ENCODE data around the gene OXLD1.

The OXLD1 gene

GRCh38 chr17:81646869-81647600 is 19.4 kb downstream of the OXLD1 start:
- H3K9ac ChIP-seq (ENCODE audit: low read depth, low read length), result no peak overlapping the region
- peaks cover 13% of the 10 kb centered on the region for H3K4me1 ChIP-seq (ENCODE audit: control insufficient read depth, insufficient read depth, low read length)
- H3K9me3 ChIP-seq (ENCODE audit: control insufficient read depth, insufficient read depth, low read length), result no peaks in the 10 kb centered on the region
- H3K36me3 ChIP-seq (ENCODE audit: control insufficient read depth, insufficient read depth, low read length), result no peaks in the 10 kb centered on the region
- peak overlapping the region; percentile 54; the same call in 1 of the 2 replicates for H3K4me3 ChIP-seq (ENCODE audit: low read depth, low read length)
- no peak overlapping the region for H3K27ac ChIP-seq (ENCODE audit: low read depth, low read length)
- H3K27me3 ChIP-seq (ENCODE audit: control insufficient read depth, insufficient read depth, low read length), result peaks cover 27% of the 10 kb centered on the region

GRCh38 chr17:81644976-81645952 is 21.1 kb downstream of the OXLD1 start:
- H3K27ac ChIP-seq (ENCODE audit: low read depth, low read length), result no peak overlapping the region

GRCh38 chr17:81644496-81644895 is 21.9 kb downstream of the OXLD1 start:
- H3K4me3 ChIP-seq (ENCODE audit: low read depth, low read length), result no peak overlapping the region
- no peaks in the 10 kb centered on the region for H3K9me3 ChIP-seq (ENCODE audit: control insufficient read depth, insufficient read depth, low read length)
- H3K27ac ChIP-seq (ENCODE audit: low read depth, low read length), result no peak overlapping the region
- H3K27me3 ChIP-seq (ENCODE audit: control insufficient read depth, insufficient read depth, low read length), result peaks cover 24% of the 10 kb centered on the region
- H3K9ac ChIP-seq (ENCODE audit: low read depth, low read length), result no peak overlapping the region
- peaks cover 13% of the 10 kb centered on the region for H3K4me1 ChIP-seq (ENCODE audit: control insufficient read depth, insufficient read depth, low read length)
- no peaks in the 10 kb centered on the region for H3K36me3 ChIP-seq (ENCODE audit: control insufficient read depth, insufficient read depth, low read length)

More at GRCh38 chr17:81644976-81645952, 21.1 kb downstream of the OXLD1 start:
- H3K9ac ChIP-seq (ENCODE audit: low read depth, low read length), result no peak overlapping the region
- H3K27me3 ChIP-seq (ENCODE audit: control insufficient read depth, insufficient read depth, low read length), result peaks cover 27% of the 10 kb centered on the region
- H3K4me3 ChIP-seq (ENCODE audit: low read depth, low read length), result no peak overlapping the region
- H3K4me1 ChIP-seq (ENCODE audit: control insufficient read depth, insufficient read depth, low read length), result peaks cover 13% of the 10 kb centered on the region
- no peaks in the 10 kb centered on the region for H3K9me3 ChIP-seq (ENCODE audit: control insufficient read depth, insufficient read depth, low read length)
- H3K36me3 ChIP-seq (ENCODE audit: control insufficient read depth, insufficient read depth, low read length), result no peaks in the 10 kb centered on the region

- Histone ChIP-seq H3K36me3 (ENCODE audit: control insufficient read depth, insufficient read depth, low read length) (no peaks in the 10 kb centered on the region), H3K4me1 (ENCODE audit: control insufficient read depth, insufficient read depth, low read length) (peaks cover under 1% of the 10 kb centered on the region; the same call in 1 of the 2 replicates), H3K27me3 (ENCODE audit: control insufficient read depth, insufficient read depth, low read length) (peaks cover 3% of the 10 kb centered on the region), H3K9me3 (ENCODE audit: control insufficient read depth, insufficient read depth, low read length) (no peaks in the 10 kb centered on the region), H3K4me3 (ENCODE audit: low read depth, low read length) (no peak overlapping the region), H3K27ac (ENCODE audit: low read depth, low read length) (no peak overlapping the region), H3K9ac (ENCODE audit: low read depth, low read length) (no peak overlapping the region)
These were observed 24.4 kb downstream of the OXLD1 start for GRCh38 chr17:81641825-81642489.

GRCh38 chr17:81640011-81640410 is 26.4 kb downstream of the OXLD1 start:
- no peaks in the 10 kb centered on the region for H3K9me3 ChIP-seq (ENCODE audit: control insufficient read depth, insufficient read depth, low read length)
- peaks cover 4% of the 10 kb centered on the region; the same call in 1 of the 2 replicates for H3K4me1 ChIP-seq (ENCODE audit: control insufficient read depth, insufficient read depth, low read length)
- no peak overlapping the region for H3K4me3 ChIP-seq (ENCODE audit: low read depth, low read length)
- H3K27me3 ChIP-seq (ENCODE audit: control insufficient read depth, insufficient read depth, low read length), result no peaks in the 10 kb centered on the region
- H3K36me3 ChIP-seq (ENCODE audit: control insufficient read depth, insufficient read depth, low read length), result no peaks in the 10 kb centered on the region
- no peak overlapping the region for H3K9ac ChIP-seq (ENCODE audit: low read depth, low read length)
- no peak overlapping the region for H3K27ac ChIP-seq (ENCODE audit: low read depth, low read length)

- no peaks in the 10 kb centered on the region for H3K9me3 ChIP-seq (ENCODE audit: control insufficient read depth, insufficient read depth, low read length)
- no peaks in the 10 kb centered on the region for H3K36me3 ChIP-seq (ENCODE audit: control insufficient read depth, insufficient read depth, low read length)
- H3K27ac ChIP-seq (ENCODE audit: low read depth, low read length), result no peak overlapping the region
- no peaks in the 10 kb centered on the region for H3K27me3 ChIP-seq (ENCODE audit: control insufficient read depth, insufficient read depth, low read length)
- H3K4me1 ChIP-seq (ENCODE audit: control insufficient read depth, insufficient read depth, low read length), result peaks cover 4% of the 10 kb centered on the region; the same call in 1 of the 2 replicates
- H3K9ac ChIP-seq (ENCODE audit: low read depth, low read length), result no peak overlapping the region
- no peak overlapping the region for H3K4me3 ChIP-seq (ENCODE audit: low read depth, low read length)
These were observed 27.7 kb downstream of the OXLD1 start for GRCh38 chr17:81638683-81639082.

- Histone ChIP-seq H3K36me3 (ENCODE audit: control insufficient read depth, insufficient read depth, low read length) (peaks cover under 1% of the 10 kb centered on the region; the same call in 1 of the 2 replicates), H3K4me3 (ENCODE audit: low read depth, low read length) (peak within 1 kb of the TSS; percentile 92), H3K9me3 (ENCODE audit: control insufficient read depth, insufficient read depth, low read length) (no peaks in the 10 kb centered on the region), H3K27ac (ENCODE audit: low read depth, low read length) (peak within 1 kb of the TSS; percentile 89), H3K27me3 (ENCODE audit: control insufficient read depth, insufficient read depth, low read length) (no peaks in the 10 kb centered on the region), H3K9ac (ENCODE audit: low read depth, low read length) (peak within 1 kb of the TSS; percentile 88), H3K4me1 (ENCODE audit: control insufficient read depth, insufficient read depth, low read length) (peaks cover 4% of the 10 kb centered on the region; the same call in 1 of the 2 replicates)
These were observed 29.7 kb downstream of the OXLD1 start, which contains the start of the genes NPLOC4 and TSPAN10 for GRCh38 chr17:81636505-81637288. NPLOC4 (minus strand) TSS chr17:81637112; CDS start chr17:81636930, 182 bp downstream. TSPAN10 (plus strand) TSS chr17:81637196; CDS start chr17:81642413, 5,217 bp downstream.

GRCh38 chr17:81635973-81636504 is 30.4 kb downstream of the OXLD1 start:
- Histone ChIP-seq H3K27me3 (ENCODE audit: control insufficient read depth, insufficient read depth, low read length) (no peaks in the 10 kb centered on the region), H3K27ac (ENCODE audit: low read depth, low read length) (peak overlapping the region; percentile 89), H3K36me3 (ENCODE audit: control insufficient read depth, insufficient read depth, low read length) (peaks cover 4% of the 10 kb centered on the region), H3K4me1 (ENCODE audit: control insufficient read depth, insufficient read depth, low read length) (peaks cover 4% of the 10 kb centered on the region; the same call in 1 of the 2 replicates), H3K4me3 (ENCODE audit: low read depth, low read length) (peak overlapping the region; percentile 92), H3K9me3 (ENCODE audit: control insufficient read depth, insufficient read depth, low read length) (no peaks in the 10 kb centered on the region), H3K9ac (ENCODE audit: low read depth, low read length) (peak overlapping the region; percentile 88)

- Histone ChIP-seq H3K4me3 (ENCODE audit: low read depth, low read length) (peak overlapping the region; percentile 92; the same call in 1 of the 2 replicates), H3K9me3 (ENCODE audit: control insufficient read depth, insufficient read depth, low read length) (no peaks in the 10 kb centered on the region), H3K9ac (ENCODE audit: low read depth, low read length) (no peak overlapping the region), H3K36me3 (ENCODE audit: control insufficient read depth, insufficient read depth, low read length) (peaks cover 4% of the 10 kb centered on the region), H3K27ac (ENCODE audit: low read depth, low read length) (no peak overlapping the region), H3K27me3 (ENCODE audit: control insufficient read depth, insufficient read depth, low read length) (no peaks in the 10 kb centered on the region), H3K4me1 (ENCODE audit: control insufficient read depth, insufficient read depth, low read length) (peaks cover 4% of the 10 kb centered on the region; the same call in 1 of the 2 replicates)
These were observed 31.0 kb downstream of the OXLD1 start for GRCh38 chr17:81635431-81635830.

Measured in HUES48 (cell line).